Stimulated activated naive B cell treated with anti-CD40 and anti-IgM and Interleukin-4, amounts not matched to agents 10 μg/mL and 1 μg/mL and 100 μg/mL, for 72 hours (primary cell): Measurements from ENCODE around the gene THAP8.

Experiments used
- ATAC-seq, 2 donors: fragments of 150-1000 bp; cut with Tn5 transposase; replicated peaks; 2 replicates each; pipeline ENCODE4 v1.10.0; 2021; ENCODE audit warnings: moderate library complexity in 1 of 2
- DNase-seq: peaks from one replicate; pipeline ENCODE4 v3.0.0; 2021
- H3K27ac Mint-ChIP-seq: one replicate; pipeline ENCODE4 v1.8.0; 2022; ENCODE audit warnings: mild to moderate bottlenecking, mixed read lengths
- H3K27me3 Mint-ChIP-seq, 2 donors: one replicate each; pipeline ENCODE4 v1.8.0; 2022; ENCODE audit warnings: mixed read lengths in 2 of 2
- H3K36me3 Mint-ChIP-seq, 2 donors: one replicate each; pipeline ENCODE4 v1.8.0; 2022; ENCODE audit warnings: mixed read lengths in 2 of 2, mild to moderate bottlenecking in 1 of 2
- H3K4me1 Mint-ChIP-seq, 2 donors: one replicate each; pipeline ENCODE4 v1.8.0; 2022; ENCODE audit warnings: mixed read lengths in 2 of 2, mild to moderate bottlenecking in 1 of 2
- H3K4me3 Mint-ChIP-seq, 2 donors: one replicate each; pipeline ENCODE4 v1.8.0; 2022; ENCODE audit warnings: mild to moderate bottlenecking in 2 of 2, mixed read lengths in 2 of 2, moderate library complexity in 1 of 2
- H3K9me3 Mint-ChIP-seq, 2 donors: one replicate each; pipeline ENCODE4 v1.8.0; 2022; ENCODE audit warnings: mixed read lengths in 2 of 2, mild to moderate bottlenecking in 1 of 2

The THAP8 gene, protein sequence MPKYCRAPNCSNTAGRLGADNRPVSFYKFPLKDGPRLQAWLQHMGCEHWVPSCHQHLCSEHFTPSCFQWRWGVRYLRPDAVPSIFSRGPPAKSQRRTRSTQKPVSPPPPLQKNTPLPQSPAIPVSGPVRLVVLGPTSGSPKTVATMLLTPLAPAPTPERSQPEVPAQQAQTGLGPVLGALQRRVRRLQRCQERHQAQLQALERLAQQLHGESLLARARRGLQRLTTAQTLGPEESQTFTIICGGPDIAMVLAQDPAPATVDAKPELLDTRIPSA

DNA sequence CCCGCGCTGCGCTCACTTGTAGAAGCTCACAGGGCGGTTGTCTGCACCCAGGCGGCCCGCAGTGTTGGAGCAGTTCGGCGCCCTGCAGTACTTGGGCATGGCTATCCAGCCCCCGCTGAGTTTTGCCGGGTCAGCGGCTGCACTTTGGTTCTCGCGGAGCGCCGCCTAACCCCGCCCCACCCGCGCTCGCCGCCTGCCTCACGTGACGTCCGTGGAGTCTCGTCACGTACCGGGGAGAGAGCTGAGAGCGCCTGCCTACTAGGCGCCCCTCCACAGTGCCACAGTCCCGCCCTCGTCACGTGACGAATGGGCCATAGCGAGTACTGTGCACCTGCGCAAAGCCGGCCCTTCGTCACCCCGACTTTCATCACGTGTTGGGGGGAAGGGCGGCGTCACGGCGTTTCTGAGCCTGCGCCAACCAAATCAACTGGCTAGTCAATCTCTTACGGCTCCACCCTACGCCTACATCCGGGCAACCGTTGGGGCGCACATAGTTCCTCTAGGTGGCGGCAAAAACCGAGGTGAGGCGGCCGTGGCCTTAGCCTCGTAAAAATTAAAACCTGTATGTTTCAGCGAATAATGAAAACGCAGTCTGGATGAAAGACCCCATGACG, at the start of gene THAP8:
Gene THAP8, minus strand, starts transcription at position 167 of the 614 bp plus-strand sequence. Its CDS starts 68 bp downstream, at position 99.
- peaks cover 0 to 9% of the 10 kb centered on the region in 2 donors for H3K36me3 Mint-ChIP-seq
- peak within 1 kb of the TSS; percentile 98 to 99 for H3K4me3 Mint-ChIP-seq
- peak within 1 kb of the TSS; percentile 99 for H3K27ac Mint-ChIP-seq
- DNase-seq (peak; percentile 99), ATAC-seq (peak; percentile 90 to 91)
- no peaks in the 10 kb centered on the region for H3K9me3 Mint-ChIP-seq
- H3K27me3 Mint-ChIP-seq: no peaks in the 10 kb centered on the region
- peaks cover 14% of the 10 kb centered on the region in 2 donors for H3K4me1 Mint-ChIP-seq

DNA sequence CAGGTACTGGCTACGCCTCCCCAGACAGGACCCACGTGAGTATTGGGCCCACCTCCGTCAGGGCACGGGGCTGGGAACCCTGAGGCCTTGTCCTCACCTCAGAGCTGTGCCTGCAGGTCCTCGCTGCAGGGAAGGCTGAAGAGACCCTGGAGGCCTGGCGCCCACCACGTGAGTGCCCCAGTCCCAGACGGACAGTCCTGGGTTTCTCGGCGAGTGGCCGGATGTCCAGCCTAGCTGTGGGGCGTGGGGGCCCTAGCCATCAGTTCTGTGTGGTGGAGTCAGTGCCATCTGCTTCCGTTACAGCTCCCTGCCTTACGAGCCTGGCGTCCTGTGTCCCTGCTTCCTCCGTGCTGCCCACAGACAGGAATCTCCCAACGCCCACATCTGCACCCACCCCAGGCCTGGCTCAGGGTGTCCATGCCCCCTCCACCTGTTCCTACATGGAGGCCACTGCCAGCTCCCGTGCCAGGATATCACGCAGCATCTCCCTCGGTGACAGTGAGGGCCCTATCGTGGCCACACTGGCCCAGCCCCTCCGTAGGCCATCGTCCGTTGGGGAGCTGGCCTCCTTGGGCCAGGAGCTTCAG, 49.0 kb upstream of the THAP8 start:
- Mint-ChIP-seq H3K27ac (peak overlapping the region; percentile 5), H3K9me3 (no peaks in the 10 kb centered on the region), H3K36me3 (peaks cover 10 to 27% of the 10 kb centered on the region in 2 donors), H3K4me3 (no peak overlapping the region), H3K4me1 (peaks cover 0 to 1% of the 10 kb centered on the region in 2 donors), H3K27me3 (no peaks in the 10 kb centered on the region)
- no peak for ATAC-seq
- DNase-seq: no peak

DNA sequence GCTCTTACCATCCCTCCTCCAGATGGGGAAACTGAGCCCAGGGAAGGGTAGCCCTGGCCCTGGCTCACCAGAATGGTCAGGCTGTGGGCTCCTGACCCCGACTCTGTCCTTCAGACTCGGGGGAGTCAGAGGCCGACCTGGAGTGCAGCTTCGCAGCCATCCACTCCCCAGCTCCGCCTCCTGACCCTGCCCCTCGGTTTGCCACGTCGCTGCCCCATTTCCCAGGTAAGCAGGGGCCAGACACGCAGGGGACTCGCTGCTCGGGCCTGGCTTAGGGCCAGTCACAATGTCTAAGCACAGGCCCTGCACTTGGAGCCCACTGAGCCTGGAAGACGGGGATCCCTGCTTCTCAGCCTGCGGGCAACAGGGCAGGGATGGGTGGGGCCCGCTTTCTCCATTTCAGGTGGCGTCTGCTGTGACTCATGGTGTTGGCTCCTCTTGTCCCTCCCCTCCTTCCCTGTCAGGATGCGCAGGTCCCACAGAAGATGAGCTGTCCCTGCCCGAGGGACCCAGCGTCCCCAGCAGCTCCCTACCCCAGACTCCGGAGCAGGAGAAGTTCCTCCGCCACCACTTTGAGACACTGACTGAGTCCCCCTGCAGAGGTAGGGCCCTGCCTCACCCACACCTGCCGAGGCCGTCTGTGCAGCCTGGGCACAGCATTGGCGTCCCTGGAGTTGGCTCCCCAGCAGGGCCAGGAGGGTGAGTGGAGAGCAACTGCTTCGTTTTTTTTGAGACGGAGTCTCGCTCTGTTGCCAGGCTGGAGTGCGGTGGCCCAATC, 47.7 kb upstream of the THAP8 start:
- no peaks in the 10 kb centered on the region for H3K9me3 Mint-ChIP-seq
- H3K27ac Mint-ChIP-seq: no peak overlapping the region
- H3K4me3 Mint-ChIP-seq: no peak overlapping the region
- H3K4me1 Mint-ChIP-seq: no peaks in the 10 kb centered on the region
- H3K27me3 Mint-ChIP-seq: no peaks in the 10 kb centered on the region
- peaks cover 11 to 21% of the 10 kb centered on the region in 2 donors for H3K36me3 Mint-ChIP-seq
- DNase-seq: no peak
- ATAC-seq: no peak

DNA sequence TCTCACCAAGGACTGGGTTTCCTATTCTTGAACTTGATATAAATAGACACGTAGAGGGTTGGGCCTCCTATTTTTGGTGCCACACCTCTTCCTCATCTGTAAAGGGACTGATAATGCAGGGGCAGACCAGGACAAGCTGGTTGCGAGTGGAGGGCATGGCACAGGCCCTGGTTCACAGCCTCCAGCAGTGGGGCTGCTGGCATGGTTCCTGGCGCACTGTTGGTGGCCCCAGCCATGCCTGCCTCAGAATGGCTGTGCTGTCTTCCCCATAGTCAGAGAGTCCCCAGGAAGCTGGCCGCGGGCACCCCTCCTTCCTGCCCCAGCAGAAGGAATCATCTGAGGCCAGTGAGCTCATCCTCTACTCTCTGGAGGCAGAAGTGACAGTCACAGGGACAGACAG, 46.4 kb upstream of the THAP8 start:
- ATAC-seq: no peak
- H3K4me3 Mint-ChIP-seq: no peak overlapping the region
- H3K27me3 Mint-ChIP-seq: no peaks in the 10 kb centered on the region
- no peak for DNase-seq
- H3K4me1 Mint-ChIP-seq: no peaks in the 10 kb centered on the region
- H3K36me3 Mint-ChIP-seq: peaks cover 9 to 16% of the 10 kb centered on the region in 2 donors
- H3K27ac Mint-ChIP-seq: no peak overlapping the region
- no peaks in the 10 kb centered on the region for H3K9me3 Mint-ChIP-seq

DNA sequence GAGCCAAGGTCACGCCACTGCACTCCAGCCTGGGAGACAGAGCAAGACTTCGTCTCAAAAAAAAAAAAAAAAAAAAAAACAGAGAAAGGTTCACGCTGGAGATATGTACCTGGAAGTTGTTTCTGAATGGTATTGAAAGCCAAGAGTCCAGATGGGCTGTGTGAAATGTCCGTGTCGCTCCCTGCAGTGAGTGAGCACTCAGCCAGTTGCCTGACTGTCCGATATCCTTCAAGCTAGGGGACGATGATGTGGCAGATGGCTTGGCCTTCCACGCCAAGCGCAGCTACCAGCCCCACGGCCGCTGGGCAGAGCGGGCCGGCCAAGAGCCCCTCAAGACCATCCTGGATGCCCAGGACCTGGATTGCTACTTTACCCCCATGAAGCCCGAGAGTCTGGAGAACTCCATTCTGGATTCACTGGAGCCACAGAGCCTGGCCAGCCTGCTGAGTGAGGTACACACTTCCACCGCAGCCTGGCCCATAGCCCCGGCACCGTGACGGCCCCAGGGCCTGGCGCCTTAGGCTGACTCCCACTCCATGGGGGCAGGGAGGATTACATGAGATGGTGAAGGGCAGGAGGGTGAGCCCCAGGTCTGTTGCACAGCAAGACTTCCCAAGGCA, 45.2 kb upstream of the THAP8 start:
- H3K9me3 Mint-ChIP-seq: no peaks in the 10 kb centered on the region
- DNase-seq: no peak

DNA sequence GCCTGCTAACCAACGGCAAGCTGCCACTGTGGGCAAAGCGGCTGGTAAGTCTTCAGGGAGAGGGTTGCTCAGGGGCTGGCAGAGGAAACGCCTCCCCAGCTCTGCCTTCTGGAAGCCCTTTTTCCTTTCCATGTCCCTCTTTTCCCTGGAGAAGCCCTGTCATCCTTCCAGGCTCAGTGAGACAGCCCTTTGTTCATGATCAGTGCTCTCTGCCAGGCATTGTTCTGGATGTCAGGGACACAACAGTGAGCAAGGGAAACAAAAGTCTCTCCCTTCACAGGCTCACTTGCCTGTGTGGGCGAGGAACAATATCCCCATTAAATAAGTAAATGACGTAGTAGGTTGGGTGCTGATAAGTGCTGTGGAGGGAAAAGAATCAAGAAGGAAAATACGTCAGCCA, 43.0 kb upstream of the THAP8 start:
- peaks cover 13 to 15% of the 10 kb centered on the region in 2 donors for H3K4me1 Mint-ChIP-seq
- no peaks in the 10 kb centered on the region for H3K9me3 Mint-ChIP-seq
- H3K27ac Mint-ChIP-seq: peak overlapping the region; percentile 37
- no peaks in the 10 kb centered on the region for H3K27me3 Mint-ChIP-seq
- ATAC-seq (no peak), DNase-seq (no peak)
- no peak overlapping the region for H3K4me3 Mint-ChIP-seq
- peaks cover 10 to 20% of the 10 kb centered on the region in 2 donors for H3K36me3 Mint-ChIP-seq

More for the DNA sequence above, 45.2 kb upstream of the THAP8 start:
- no peak for ATAC-seq
- no peaks in the 10 kb centered on the region for H3K27me3 Mint-ChIP-seq
- no peak overlapping the region for H3K27ac Mint-ChIP-seq
- no peaks in the 10 kb centered on the region for H3K4me1 Mint-ChIP-seq
- H3K4me3 Mint-ChIP-seq: no peak overlapping the region
- peaks cover 9 to 16% of the 10 kb centered on the region in 2 donors for H3K36me3 Mint-ChIP-seq

DNA sequence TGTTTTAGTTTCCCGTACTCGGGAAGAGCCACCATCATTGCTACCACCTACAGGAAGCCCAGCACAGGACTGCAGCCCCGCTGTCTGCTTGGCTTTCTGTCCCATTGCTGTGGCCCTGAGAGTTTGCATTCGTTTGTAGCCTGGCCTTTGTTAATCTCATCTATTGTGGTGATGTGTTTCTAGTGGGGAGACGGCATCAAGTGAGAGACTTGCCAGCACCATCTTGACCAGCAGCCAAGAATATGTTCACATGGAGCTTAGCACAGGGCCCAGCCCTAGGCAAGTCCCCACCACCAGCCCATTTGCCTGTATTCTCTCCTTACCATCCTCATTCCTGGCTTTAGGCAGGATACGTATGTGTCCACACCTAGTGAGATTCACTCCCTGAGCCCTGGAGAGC, 39.6 kb upstream of the THAP8 start:
- DNase-seq (no peak), ATAC-seq (peak in 1 of 2 donors; percentile 2)
- Mint-ChIP-seq H3K9me3 (no peaks in the 10 kb centered on the region), H3K27ac (peak overlapping the region; percentile 87), H3K27me3 (no peaks in the 10 kb centered on the region), H3K4me1 (peaks cover 13 to 15% of the 10 kb centered on the region in 2 donors), H3K36me3 (peaks cover 14 to 31% of the 10 kb centered on the region in 2 donors), H3K4me3 (no peak overlapping the region)

DNA sequence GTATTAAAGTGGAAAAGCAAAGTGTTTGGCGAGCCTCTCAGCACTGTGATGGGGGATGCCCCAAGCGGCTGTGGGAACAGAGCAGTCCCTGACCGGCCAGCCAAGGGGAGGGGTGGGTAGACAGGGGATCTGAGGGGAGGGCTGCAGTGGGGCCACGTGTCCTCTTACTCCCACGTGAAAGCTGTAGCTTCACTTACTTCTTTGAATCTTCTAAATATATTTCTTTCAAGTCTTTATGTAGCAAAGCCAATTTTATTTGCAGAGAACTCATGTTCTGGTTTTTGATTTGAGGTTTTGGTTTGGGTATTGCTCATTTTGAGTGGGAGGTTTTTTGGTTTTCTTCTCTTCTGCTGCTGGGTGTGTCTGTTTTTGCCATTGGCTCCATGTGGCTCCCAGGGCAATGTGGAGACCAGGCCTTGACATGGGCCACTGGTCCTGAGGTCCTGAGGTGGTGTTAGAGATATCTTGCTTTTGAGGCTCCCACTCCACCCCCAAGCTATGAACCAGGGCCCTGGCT, 39.1 kb upstream of the THAP8 start:
- DNase-seq (no peak), ATAC-seq (peak; percentile 77 to 87)
- Mint-ChIP-seq H3K27ac (peak overlapping the region; percentile 87), H3K36me3 (peaks cover 16 to 34% of the 10 kb centered on the region in 2 donors), H3K27me3 (no peaks in the 10 kb centered on the region), H3K9me3 (no peaks in the 10 kb centered on the region), H3K4me1 (peaks cover 13 to 15% of the 10 kb centered on the region in 2 donors), H3K4me3 (peak overlapping the region in 1 of 2 donors; percentile 4)

DNA sequence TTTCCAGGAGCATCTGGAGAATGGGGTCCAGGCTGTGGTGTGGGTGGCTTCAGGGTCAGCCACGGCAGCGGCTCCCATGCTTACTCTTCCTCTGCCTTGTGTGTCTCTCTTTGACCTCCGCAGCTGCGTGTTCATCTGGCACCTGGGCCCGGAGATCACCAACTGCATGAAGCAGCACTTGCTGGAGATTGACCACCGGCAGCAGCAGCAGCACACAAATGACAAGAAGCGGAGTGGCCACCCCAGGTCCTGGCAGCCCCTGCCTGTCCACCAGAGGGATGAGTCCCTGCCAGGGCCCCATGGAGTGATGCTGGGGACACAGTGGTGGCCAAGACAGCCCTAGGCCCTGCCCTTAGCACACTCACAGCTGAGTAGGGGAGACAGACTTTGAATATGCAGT, 38.5 kb upstream of the THAP8 start:
- peak overlapping the region; percentile 71 for H3K27ac Mint-ChIP-seq

DNA sequence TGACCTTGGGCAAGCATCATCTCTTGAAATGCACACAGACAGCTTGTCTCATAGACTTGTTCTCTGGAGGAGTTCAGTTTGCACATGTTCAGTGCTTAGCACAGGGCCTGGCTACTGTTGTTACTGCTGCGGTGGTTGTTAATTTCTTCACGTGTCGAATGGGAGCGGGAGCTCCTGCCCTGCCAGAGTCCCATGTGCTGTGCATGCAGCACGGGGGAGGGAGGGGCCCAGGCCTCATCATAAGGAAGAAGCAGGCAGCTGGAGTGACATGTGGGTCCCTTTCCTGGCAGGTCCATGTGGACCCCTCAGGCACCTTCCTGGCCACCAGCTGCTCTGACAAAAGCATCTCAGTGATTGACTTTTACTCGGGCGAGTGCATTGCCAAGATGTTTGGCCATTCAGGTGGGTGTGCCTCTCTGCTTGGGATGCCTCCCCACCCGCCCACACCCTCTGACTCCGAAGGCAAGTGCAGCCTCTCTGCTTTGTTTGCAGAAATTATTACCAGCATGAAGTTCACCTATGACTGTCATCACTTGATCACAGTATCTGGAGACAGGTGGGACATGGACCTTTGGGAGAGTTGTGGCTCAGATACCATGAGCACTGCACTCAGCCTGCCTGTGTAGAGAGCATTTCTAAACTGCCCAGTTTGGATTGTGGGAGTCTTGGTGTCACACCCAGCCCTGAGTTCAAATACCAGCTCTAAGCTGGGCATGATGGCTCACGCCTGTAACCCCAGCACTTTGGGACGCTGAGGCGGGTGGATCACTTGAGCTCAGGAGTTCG, 37.0 kb upstream of the THAP8 start:
- DNase-seq: no peak
- peaks cover 13 to 15% of the 10 kb centered on the region in 2 donors for H3K4me1 Mint-ChIP-seq
- no peak overlapping the region for H3K4me3 Mint-ChIP-seq
- no peaks in the 10 kb centered on the region for H3K27me3 Mint-ChIP-seq
- H3K9me3 Mint-ChIP-seq: no peaks in the 10 kb centered on the region
- peak overlapping the region; percentile 42 for H3K27ac Mint-ChIP-seq
- no peak for ATAC-seq
- peaks cover 13 to 30% of the 10 kb centered on the region in 2 donors for H3K36me3 Mint-ChIP-seq

More for the DNA sequence above, 38.5 kb upstream of the THAP8 start:
- peak in 1 of 2 donors; percentile 13 for ATAC-seq
- peaks cover 13 to 15% of the 10 kb centered on the region in 2 donors for H3K4me1 Mint-ChIP-seq
- H3K4me3 Mint-ChIP-seq: no peak overlapping the region
- no peaks in the 10 kb centered on the region for H3K27me3 Mint-ChIP-seq
- H3K9me3 Mint-ChIP-seq: no peaks in the 10 kb centered on the region
- DNase-seq: no peak
- peaks cover 16 to 34% of the 10 kb centered on the region in 2 donors for H3K36me3 Mint-ChIP-seq

DNA sequence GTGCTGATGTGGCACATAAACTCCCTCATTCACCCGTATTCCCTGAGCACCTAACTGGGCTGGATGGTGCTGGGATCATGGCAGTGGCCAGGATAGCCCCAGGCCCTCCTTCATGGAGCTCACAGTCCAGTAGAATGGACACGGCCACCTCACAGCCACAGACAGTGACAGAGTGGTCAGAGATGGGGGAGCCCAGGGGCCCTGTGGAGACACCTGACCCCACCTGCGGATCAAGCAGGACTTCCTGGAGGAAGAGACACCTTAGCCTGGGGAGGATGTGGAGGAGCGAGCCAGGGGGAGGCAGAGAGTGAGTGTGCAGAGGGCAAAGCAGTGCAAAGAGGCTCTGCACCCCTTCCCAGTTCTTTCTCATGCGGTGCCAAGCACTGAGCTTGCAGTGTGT, 35.8 kb upstream of the THAP8 start:
- no peaks in the 10 kb centered on the region for H3K9me3 Mint-ChIP-seq
- no peak overlapping the region for H3K4me3 Mint-ChIP-seq
- no peaks in the 10 kb centered on the region for H3K27me3 Mint-ChIP-seq

DNA sequence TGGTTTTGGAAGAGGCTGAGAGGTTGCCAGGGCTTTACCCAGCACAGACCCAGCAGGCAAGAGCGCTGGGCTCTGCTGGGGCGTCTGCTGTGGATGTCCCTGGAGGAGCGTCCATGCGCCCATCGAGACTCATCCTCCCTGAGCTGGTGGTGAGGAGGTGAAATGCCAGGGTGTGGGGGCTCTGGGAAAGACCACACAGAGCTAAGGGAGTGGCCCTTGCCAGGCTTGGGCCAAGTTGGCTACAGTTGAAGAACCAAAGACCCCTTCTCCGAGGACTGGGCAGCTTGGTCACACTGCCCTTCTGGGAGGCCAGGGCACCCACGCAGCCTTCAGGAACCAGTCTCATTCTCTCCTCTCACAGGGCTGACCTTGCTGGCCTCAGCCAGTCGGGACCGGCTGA, 32.2 kb upstream of the THAP8 start:
- no peaks in the 10 kb centered on the region for H3K27me3 Mint-ChIP-seq
- no peak for ATAC-seq
- DNase-seq: no peak
- H3K27ac Mint-ChIP-seq: no peak overlapping the region
- no peaks in the 10 kb centered on the region for H3K9me3 Mint-ChIP-seq
- H3K36me3 Mint-ChIP-seq: peaks cover 20 to 48% of the 10 kb centered on the region in 2 donors
- no peaks in the 10 kb centered on the region for H3K4me1 Mint-ChIP-seq
- no peak overlapping the region for H3K4me3 Mint-ChIP-seq

More for the DNA sequence above, 35.8 kb upstream of the THAP8 start:
- Mint-ChIP-seq H3K4me1 (peaks cover 13 to 15% of the 10 kb centered on the region in 2 donors), H3K27ac (no peak overlapping the region), H3K36me3 (peaks cover 13 to 34% of the 10 kb centered on the region in 2 donors)
- DNase-seq (no peak), ATAC-seq (no peak)
